ENCODE results near the gene TIA1.

Gene TIA1

GRCh38 chr2:70261501-70261900, 13.1 kb upstream of the TIA1 start:
- TF ChIP-seq CTCF (IDR thresholded peaks at IDR 0.05; ENCODE audit: insufficient read depth, low read depth, low read length, missing control alignments) = no peak
- no peak overlapping the region for H3K4me3 ChIP-seq (ENCODE audit: low read depth, low read length)
- no peak for DNase-seq (ENCODE audit: low read depth)

GRCh38 chr2:70258532-70258875, 10.1 kb upstream of the TIA1 start:
- TF ChIP-seq CTCF (IDR thresholded peaks at IDR 0.05; ENCODE audit: insufficient read depth, low read depth, low read length, missing control alignments) = no peak
- H3K4me3 ChIP-seq (ENCODE audit: low read depth, low read length) = peak overlapping the region; percentile 76
- peak; percentile 24 for DNase-seq (ENCODE audit: low read depth)

GRCh38 chr2:70255637-70256314, 7.3 kb upstream of the TIA1 start:
- no peak overlapping the region for H3K4me3 ChIP-seq (ENCODE audit: low read depth, low read length)
- no peak for TF ChIP-seq CTCF (IDR thresholded peaks at IDR 0.05; ENCODE audit: insufficient read depth, low read depth, low read length, missing control alignments)
- DNase-seq (ENCODE audit: low read depth) = no peak

- DNase-seq (ENCODE audit: low read depth) = no peak
- H3K4me3 ChIP-seq (ENCODE audit: low read depth, low read length) = no peak overlapping the region
- no peak for TF ChIP-seq CTCF (IDR thresholded peaks at IDR 0.05; ENCODE audit: insufficient read depth, low read depth, low read length, missing control alignments)
Measured at GRCh38 chr2:70250434-70250833, 2.0 kb upstream of the TIA1 start.

GRCh38 chr2:70247364-70248180, 856 bp downstream of the TIA1 start:
- peak; percentile 9 for DNase-seq (ENCODE audit: low read depth)

GRCh38 chr2:70243806-70244584, 4.4 kb downstream of the TIA1 start:
- TF ChIP-seq CTCF (IDR thresholded peaks at IDR 0.05; ENCODE audit: insufficient read depth, low read depth, low read length, missing control alignments) = no peak
- H3K4me3 ChIP-seq (ENCODE audit: low read depth, low read length) = no peak overlapping the region
- no peak for DNase-seq (ENCODE audit: low read depth)

More at GRCh38 chr2:70247364-70248180, 856 bp downstream of the TIA1 start:
- peak overlapping the region; percentile 78 for H3K4me3 ChIP-seq (ENCODE audit: low read depth, low read length)
- TF ChIP-seq CTCF (IDR thresholded peaks at IDR 0.05; ENCODE audit: insufficient read depth, low read depth, low read length, missing control alignments) = no peak
